Stimulated activated CD4-positive, alpha-beta T cell treated with anti-CD3 and anti-CD28 coated beads, Interleukin-1b, Interleukin-23, amount 100 ng/mL, for 1 hour (primary cell): ENCODE results near the gene FDX2.
A peak's percentile ranks its signal among the peaks of the same experiment; 100 is the strongest.
"Not testable (repeated sequence)": the region's sequence is repeated elsewhere in the genome, so short reads cannot be mapped to it uniquely, and the experiment has no call there.

Experiments
- DNase-seq, 2 donors: peaks; one replicate each; pipeline ENCODE4 v3.0.0-alpha.2; 2020; ENCODE audit warnings: low read depth in 2 of 2

FDX2 gene

DNA sequence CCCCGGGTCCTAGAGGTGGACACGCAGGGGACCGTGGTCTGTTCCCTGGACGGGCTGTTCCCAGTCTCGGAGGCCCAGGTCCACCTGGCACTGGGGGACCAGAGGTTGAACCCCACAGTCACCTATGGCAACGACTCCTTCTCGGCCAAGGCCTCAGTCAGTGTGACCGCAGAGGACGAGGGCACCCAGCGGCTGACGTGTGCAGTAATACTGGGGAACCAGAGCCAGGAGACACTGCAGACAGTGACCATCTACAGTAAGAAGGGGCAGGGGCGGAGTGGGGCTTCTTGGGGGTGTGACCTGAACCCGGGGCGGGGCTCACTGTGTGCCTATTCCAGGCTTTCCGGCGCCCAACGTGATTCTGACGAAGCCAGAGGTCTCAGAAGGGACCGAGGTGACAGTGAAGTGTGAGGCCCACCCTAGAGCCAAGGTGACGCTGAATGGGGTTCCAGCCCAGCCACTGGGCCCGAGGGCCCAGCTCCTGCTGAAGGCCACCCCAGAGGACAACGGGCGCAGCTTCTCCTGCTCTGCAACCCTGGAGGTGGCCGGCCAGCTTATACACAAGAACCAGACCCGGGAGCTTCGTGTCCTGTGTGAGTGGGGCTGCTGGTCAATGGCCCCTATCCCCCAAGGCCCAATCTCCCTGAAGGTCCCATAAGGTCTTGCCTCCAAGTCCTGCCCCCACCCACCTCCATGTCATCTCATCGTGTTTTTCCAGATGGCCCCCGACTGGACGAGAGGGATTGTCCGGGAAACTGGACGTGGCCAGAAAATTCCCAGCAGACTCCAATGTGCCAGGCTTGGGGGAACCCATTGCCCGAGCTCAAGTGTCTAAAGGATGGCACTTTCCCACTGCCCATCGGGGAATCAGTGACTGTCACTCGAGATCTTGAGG, 31.5 kb downstream of the FDX2 start:
- no peak for DNase-seq

- no peak for DNase-seq
Observed at GRCh38 chr19:10283301-10284064, 32.3 kb downstream of the FDX2 start.

- DNase-seq: not testable (repeated sequence)
Observed at GRCh38 chr19:10282043-10282442, 33.8 kb downstream of the FDX2 start.

DNA sequence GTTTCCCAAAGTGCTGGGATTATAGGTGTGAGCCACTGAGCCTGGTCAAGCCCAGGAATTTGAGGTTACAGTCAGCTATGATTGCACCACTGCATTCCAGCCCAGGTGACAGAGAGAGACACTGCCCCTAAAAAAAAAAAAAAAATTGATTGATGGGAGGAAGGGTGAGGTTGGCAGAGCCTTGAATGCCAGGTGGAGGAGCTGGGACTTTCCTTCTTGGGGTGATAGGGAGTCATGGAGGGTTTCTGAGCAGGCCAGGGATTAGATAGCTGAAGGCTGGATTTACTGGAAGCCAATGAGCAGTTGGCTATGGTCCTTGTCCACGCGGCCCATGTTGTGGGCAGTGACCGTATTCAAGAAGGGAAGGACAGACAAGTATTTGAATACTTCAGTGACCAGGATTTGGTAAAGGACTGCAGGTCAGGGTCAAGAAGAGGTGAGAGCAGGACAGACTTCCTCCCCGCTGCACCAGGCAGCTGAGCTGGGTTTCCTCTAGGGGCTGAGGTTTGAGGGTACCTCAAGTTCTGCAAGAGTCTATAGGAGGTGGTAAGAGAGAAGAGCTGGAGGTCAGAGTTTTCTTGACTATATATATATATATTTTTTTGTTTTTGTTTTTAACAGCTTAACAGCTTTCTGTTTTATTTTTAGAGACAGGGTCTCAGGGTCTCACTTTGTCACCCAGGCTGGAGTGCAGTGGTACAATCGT, 35.9 kb downstream of the FDX2 start:
- no peak for DNase-seq

- no peak for DNase-seq
Observed at GRCh38 chr19:10278935-10279334, 36.9 kb downstream of the FDX2 start.

GRCh38 chr19:10277795-10278589, 37.8 kb downstream of the FDX2 start:
- no peak for DNase-seq

DNA sequence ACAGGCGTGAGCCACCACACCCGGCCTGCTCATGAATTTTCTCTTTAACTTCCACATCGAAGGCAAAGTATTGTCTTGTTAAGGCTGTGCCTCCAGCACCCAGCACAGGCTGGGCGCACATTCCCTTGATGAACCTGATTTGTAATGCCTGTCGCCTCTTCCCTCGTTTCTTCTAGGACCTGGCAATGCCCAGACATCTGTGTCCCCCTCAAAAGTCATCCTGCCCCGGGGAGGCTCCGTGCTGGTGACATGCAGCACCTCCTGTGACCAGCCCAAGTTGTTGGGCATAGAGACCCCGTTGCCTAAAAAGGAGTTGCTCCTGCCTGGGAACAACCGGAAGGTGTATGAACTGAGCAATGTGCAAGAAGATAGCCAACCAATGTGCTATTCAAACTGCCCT, 41.2 kb downstream of the FDX2 start:
- DNase-seq: no peak

DNA sequence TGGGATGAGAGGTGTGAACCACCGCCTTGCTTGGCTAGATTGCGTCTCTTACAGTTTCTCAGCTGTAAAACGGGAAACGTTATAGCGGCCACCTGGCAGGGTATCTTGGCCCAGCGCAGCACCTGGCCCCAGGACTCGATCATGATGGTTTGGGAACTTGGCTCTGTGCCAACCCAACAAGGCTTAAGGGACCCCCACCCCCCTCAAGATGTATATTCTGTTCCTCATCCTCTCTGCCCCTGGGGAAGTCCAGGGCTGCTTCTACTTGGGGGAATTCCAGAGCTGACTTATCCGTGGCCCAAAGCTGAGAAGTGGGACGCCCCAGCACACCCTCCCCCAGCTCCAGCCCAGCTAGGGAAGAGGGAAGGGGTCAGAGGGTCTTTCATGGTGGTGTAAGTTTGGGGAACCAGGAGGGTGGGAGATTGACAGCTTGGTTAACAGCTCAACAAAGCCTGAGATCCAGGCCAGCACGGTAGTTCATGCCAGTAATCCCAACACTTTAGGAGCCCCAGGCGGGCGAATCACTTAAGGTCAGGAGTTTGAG, 44.2 kb downstream of the FDX2 start:
- DNase-seq: no peak

- DNase-seq: no peak
Observed at GRCh38 chr19:10270616-10271394, 45.0 kb downstream of the FDX2 start, which contains the start of gene ICAM1. Gene ICAM1 (plus strand): TSS chr19:10271120. CDS start chr19:10271160, 40 bp downstream.

- no peak for DNase-seq
Observed at GRCh38 chr19:10270180-10270615, 45.6 kb downstream of the FDX2 start.

DNA sequence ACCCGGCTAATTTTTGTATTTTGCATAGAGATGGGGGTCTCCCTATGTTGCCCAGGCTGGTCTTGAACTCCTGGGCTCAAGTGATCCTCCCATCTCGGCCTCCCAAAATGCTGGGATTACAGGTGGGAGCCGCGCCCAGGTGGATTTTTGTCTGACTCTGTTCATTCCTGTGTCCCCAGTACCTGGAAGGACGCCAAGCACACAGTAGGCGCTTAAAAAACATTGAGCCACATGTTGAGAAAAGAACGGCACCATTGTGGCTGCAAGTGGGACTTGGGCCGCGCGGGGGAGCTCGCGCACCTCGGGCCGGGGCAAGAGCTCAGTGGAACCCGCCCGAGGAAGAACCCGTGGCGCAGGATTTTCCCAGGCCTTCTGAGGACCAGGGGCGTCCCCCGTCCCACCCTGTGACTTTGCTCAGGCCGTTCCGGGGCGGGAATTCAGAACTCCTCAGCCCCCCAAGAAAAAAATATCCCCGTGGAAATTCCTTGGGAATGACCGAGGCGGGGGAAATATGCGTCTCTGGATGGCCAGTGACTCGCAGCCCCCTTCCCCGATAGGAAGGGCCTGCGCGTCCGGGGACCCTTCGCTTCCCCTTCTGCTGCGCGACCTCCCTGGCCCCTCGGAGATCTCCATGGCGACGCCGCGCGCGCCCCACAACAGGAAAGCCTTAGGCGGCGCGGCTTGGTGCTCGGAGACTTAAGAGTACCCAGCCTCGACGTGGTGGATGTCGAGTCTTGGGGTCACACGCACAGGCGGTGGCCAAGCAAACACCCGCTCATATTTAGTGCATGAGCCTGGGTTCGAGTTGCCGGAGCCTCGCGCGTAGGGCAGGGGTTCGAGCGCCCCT, 46.3 kb downstream of the FDX2 start:
- peak; percentile 73 to 88 for DNase-seq

DNA sequence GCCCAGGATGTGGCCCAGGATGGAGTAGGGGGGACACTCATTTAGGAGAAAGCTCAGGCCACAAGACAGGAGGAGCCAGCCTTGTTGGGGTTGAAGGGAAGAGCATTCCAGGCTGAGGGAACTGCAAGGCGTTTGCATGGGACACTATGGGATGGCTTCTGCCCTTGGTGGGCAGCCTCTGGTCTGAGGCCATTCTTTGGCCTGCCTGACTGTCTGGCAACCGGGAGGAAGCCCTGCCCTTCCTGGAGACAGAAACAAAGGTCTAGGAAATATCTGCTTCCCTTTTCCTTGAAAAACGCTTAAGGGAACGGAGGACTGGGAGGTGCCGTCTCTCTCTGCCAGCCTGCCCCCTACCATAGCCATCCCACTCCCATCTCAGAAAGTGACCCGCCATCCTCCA, 47.7 kb downstream of the FDX2 start:
- DNase-seq: no peak

- DNase-seq: no peak
Observed at GRCh38 chr19:10266706-10267105, 49.1 kb downstream of the FDX2 start.

DNA sequence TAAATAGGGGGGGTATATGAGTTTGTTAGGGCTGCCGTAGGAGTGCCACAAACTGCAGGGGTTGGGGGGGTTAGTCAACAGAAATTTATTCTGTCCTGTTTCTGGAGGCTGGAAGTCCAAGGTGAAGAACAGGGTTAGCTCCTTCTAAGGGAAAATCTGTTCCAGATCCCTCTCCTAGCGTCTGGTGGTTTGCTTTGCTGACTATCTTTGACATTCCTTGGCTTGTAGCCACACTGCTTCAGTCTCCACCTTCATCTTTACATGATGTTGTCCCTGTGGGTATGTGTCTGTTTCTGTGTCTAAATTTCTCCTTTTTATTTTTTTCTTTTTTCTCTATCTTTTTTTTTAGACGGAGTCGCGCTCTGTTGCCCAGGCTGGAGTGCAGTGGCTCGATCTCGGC, 53.0 kb downstream of the FDX2 start:
- no peak for DNase-seq

- peak in 1 of 2 donors; percentile 22 for DNase-seq
Observed at GRCh38 chr19:10260141-10260584, 55.7 kb downstream of the FDX2 start.
